ENCODE data around the gene AK8. TPM values are rescaled to one million over a fixed set of nuclear protein-coding genes. Genes with fewer than 3 reads are reported as not detected.

AK8 gene
- total RNA-seq, 1 donor from 2014 or later, result 0.74 TPM

GRCh38 chr9:132752877-132753592 is 125.0 kb downstream of the AK8 start:
- DNase-seq, result no peak
- Histone ChIP-seq H3K27ac (replicated peaks) (no peak overlapping the region), H3K4me1 (no peaks in the 10 kb centered on the region), H3K27me3 (ENCODE audit: low read depth) (peaks cover 14% of the 10 kb centered on the region), H3K9me3 (replicated peaks) (no peaks in the 10 kb centered on the region), H3K4me3 (no peak overlapping the region), H3K36me3 (no peaks in the 10 kb centered on the region)
- intact Hi-C loops (cut with micrococcal nuclease), result no loop called here
- TF ChIP-seq, protein P1, sequence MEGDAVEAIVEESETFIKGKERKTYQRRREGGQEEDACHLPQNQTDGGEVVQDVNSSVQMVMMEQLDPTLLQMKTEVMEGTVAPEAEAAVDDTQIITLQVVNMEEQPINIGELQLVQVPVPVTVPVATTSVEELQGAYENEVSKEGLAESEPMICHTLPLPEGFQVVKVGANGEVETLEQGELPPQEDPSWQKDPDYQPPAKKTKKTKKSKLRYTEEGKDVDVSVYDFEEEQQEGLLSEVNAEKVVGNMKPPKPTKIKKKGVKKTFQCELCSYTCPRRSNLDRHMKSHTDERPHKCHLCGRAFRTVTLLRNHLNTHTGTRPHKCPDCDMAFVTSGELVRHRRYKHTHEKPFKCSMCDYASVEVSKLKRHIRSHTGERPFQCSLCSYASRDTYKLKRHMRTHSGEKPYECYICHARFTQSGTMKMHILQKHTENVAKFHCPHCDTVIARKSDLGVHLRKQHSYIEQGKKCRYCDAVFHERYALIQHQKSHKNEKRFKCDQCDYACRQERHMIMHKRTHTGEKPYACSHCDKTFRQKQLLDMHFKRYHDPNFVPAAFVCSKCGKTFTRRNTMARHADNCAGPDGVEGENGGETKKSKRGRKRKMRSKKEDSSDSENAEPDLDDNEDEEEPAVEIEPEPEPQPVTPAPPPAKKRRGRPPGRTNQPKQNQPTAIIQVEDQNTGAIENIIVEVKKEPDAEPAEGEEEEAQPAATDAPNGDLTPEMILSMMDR (IDR thresholded peaks at IDR 0.05; ENCODE audit: borderline replicate concordance), result no peak

- intact Hi-C loops (cut with micrococcal nuclease), result no loop called here
- no peak overlapping the region for H3K27ac ChIP-seq (replicated peaks)
- H3K27me3 ChIP-seq (ENCODE audit: low read depth), result peaks cover 21% of the 10 kb centered on the region
- no peak overlapping the region for H3K4me3 ChIP-seq
- no peak for DNase-seq
- H3K36me3 ChIP-seq, result no peaks in the 10 kb centered on the region
- TF ChIP-seq, protein P1 (IDR thresholded peaks at IDR 0.05; ENCODE audit: borderline replicate concordance), result no peak
- H3K9me3 ChIP-seq (replicated peaks), result no peaks in the 10 kb centered on the region
- H3K4me1 ChIP-seq, result no peaks in the 10 kb centered on the region
Observed at GRCh38 chr9:132750668-132751067, 127.4 kb downstream of the AK8 start.

DNA sequence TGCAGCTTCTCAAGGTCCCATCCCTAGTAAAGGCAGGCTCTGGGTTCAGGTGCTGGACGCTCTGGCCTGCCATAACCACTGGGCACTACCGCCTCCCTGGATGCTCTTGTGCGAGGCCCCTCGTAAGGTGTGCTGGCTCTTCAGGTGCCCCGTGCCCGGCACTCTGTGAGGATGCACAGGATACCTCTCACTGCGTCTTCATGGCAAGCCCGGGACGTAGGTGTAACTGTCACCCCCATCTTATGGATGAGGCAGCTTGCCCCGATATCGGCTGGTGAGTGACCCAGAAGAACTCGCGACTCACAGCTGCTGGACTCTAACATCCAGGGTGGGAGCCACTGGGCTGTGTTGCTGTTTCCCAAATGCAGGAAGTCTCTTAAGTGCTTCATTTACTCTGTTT is 128.8 kb downstream of the AK8 start:
- no peaks in the 10 kb centered on the region for H3K36me3 ChIP-seq
- intact Hi-C loops (cut with micrococcal nuclease), result no loop called here
- no peak for DNase-seq
- peaks cover 32% of the 10 kb centered on the region for H3K27me3 ChIP-seq (ENCODE audit: low read depth)
- H3K9me3 ChIP-seq (replicated peaks), result no peaks in the 10 kb centered on the region
- no peak overlapping the region for H3K4me3 ChIP-seq
- no peak overlapping the region for H3K27ac ChIP-seq (replicated peaks)
- peaks cover 8% of the 10 kb centered on the region for H3K4me1 ChIP-seq
- TF ChIP-seq, protein P1 (IDR thresholded peaks at IDR 0.05; ENCODE audit: borderline replicate concordance), result no peak

DNA sequence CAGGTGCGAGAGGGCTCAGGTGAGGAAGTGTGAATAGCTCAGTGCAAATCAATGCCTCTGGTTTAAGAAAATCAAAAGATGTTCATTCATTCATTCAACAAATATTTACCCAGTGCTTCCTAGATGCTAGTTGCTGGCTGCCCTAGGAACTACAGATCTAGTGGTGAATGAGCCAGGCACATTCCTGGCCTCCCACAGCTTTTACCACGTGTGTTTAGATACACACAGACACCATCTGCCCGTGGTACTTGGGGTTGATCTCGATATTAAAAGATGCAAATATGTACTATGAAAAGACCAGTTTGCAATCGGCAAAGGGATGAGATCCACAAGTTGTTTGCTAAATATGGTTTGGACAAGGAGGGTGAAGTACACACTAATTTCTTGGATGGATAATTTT is 129.6 kb downstream of the AK8 start:
- Histone ChIP-seq H3K27ac (replicated peaks) (no peak overlapping the region), H3K4me3 (no peak overlapping the region), H3K9me3 (replicated peaks) (no peaks in the 10 kb centered on the region), H3K27me3 (ENCODE audit: low read depth) (peaks cover 37% of the 10 kb centered on the region), H3K36me3 (no peaks in the 10 kb centered on the region), H3K4me1 (peaks cover 14% of the 10 kb centered on the region)
- no peak for DNase-seq
- intact Hi-C loops (cut with micrococcal nuclease), result no loop called here
- TF ChIP-seq, protein P1 (IDR thresholded peaks at IDR 0.05; ENCODE audit: borderline replicate concordance), result no peak

DNA sequence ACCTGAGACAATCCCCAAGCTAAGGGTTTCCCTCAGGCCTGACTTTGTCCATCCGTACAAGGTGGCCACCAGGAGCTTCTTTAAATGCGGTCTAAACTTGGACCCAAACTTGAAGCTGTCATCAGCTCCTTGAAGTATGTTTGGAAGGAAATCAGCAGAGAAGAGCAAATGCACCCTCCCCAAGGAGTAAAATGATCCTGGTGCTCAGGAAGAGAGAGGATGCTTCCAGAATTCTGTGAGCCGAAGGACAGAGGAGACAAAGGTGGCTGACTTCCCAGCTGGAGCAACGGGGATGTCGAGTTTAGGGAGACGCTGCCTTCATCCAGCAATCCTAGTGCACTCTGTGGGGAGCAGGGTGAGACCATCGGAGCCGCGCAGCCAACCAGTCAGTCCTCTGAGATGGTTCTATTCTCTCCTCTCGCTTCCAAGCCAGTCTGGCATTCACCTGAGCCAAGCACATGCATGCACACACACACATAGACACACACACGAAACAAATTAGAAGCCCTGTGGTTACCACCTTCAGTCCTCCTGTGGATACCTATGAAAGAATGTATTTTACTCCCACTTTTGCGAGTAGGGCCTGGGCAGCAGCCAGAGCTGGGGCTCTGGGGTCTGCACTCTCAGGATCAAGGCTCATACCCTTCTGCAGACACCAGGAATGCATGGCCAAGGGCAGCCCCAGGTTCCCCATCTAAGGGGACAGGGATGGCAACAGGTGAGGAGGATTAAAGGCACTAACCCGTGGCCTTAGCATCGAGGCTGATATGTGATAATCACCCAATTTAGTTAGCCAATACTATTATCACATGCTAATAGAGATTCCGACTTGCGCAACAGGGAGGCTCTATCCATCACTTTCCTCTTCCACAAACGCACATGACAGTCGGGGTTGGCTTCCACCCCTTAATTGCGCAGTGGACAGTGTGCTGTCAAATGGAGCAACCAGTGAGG is 132.1 kb downstream of the AK8 start:
- intact Hi-C loops (cut with micrococcal nuclease), result no loop called here
- TF ChIP-seq, protein P1 (IDR thresholded peaks at IDR 0.05; ENCODE audit: borderline replicate concordance), result no peak
- Histone ChIP-seq H3K27ac (replicated peaks) (no peak overlapping the region), H3K4me3 (no peak overlapping the region), H3K27me3 (ENCODE audit: low read depth) (peaks cover 55% of the 10 kb centered on the region), H3K36me3 (no peaks in the 10 kb centered on the region), H3K4me1 (peaks cover 14% of the 10 kb centered on the region), H3K9me3 (replicated peaks) (no peaks in the 10 kb centered on the region)
- DNase-seq, result no peak

All from left ventricle myocardium inferior (tissue), 1 donor.